HG02678 (cell line): Measurements from ENCODE around the gene ZNF407.
"Not testable (repeated sequence)": the region's sequence is repeated elsewhere in the genome, so short reads cannot be mapped to it uniquely, and the experiment has no call there.

Source experiments
- ATAC-seq: cut with Tn5 transposase; IDR thresholded peaks from one replicate; pipeline ENCODE4 v1.9.1; 2021; ENCODE audit warnings: mild to moderate bottlenecking, moderate library complexity; ENCODE audit not compliant: unreplicated experiment

ZNF407 gene, protein sequence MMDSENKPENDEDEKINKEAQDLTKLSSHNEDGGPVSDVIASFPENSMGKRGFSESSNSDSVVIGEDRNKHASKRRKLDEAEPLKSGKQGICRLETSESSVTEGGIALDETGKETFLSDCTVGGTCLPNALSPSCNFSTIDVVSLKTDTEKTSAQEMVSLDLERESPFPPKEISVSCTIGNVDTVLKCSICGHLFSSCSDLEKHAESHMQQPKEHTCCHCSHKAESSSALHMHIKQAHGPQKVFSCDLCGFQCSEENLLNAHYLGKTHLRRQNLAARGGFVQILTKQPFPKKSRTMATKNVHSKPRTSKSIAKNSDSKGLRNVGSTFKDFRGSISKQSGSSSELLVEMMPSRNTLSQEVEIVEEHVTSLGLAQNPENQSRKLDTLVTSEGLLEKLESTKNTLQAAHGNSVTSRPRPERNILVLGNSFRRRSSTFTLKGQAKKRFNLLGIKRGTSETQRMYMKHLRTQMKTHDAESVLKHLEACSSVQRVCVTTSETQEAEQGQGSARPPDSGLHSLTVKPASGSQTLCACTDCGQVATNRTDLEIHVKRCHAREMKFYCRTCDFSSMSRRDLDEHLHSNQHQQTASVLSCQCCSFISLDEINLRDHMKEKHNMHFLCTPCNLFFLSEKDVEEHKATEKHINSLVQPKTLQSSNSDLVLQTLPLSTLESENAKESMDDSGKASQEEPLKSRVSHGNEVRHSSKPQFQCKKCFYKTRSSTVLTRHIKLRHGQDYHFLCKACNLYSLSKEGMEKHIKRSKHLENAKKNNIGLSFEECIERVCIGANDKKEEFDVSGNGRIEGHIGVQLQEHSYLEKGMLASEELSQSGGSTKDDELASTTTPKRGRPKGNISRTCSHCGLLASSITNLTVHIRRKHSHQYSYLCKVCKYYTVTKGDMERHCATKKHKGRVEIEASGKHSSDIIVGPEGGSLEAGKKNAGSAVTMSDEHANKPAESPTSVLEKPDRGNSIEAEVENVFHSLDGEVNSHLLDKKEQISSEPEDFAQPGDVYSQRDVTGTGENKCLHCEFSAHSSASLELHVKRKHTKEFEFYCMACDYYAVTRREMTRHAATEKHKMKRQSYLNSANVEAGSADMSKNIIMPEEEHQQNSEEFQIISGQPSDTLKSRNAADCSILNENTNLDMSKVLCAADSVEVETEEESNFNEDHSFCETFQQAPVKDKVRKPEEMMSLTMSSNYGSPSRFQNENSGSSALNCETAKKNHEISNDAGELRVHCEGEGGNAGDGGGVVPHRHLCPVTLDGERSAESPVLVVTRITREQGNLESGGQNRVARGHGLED (N-terminal part only)

DNA sequence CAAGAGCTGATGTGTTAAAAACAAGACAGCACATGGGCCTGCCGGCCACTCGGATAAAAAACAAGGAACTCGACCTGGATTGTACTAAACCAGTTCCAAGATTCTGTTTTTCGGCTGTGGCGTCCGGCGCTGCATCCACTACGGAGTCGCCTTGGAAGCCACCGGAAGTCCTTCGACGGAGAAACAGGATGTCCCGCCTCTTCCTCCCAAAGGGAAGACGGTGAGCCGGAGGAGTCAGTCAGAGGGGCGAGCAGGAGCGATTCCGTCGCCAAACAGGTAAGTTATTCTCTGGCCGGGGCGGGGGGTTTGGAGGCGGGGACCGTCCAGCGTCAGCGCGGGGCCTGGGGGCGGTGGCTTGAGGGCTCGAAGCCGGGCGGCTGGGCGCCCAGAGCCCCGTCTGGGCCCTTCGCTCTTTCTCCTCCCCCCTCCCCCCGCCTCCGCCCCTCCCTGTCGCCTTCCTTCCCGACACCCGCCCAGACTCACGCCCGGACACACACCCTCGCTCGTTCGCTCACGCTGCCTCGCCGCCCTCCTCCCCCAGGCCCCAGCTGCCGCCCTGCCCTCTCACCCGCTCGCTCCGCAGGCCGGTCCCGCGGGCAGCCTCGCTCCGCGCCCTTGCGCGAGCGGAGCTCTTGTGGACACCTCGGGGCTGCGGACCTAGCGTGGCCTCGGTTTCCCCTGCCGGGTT, at the start of gene ZNF407:
TSS of gene ZNF407 (plus strand) at position 209 of the 688 bp plus-strand sequence. CDS start 33,150 bp downstream, outside the sequence.
- ATAC-seq, result peak; percentile 74

DNA sequence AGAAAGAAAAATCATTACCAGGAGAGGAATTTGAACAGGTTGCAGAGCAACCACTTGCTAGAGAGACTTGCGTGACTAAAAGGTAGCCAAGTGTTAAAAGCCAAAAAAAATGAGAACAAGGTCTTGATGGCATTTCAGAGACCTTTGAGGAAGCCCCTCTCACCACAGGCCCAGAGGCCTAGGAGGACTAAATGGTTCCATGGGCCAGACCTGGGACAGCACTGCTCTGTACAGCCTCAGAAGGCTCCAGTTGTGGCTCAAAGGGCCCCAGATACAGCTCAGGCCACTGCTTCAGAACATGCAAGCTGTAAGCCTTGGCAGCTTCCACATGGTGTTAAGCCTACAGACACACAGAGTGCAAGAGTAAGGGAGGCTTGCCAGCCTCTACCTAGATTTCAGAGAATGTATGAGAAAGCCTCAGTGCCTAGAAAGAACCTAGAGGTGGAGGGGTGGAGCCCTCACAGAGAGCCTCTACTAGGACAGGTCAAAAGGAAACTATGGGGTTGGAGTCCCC, 48.0 kb upstream of the ZNF407 start:
- ATAC-seq, result no peak

GRCh38 chr18:74550886-74551285, 46.8 kb upstream of the ZNF407 start:
- no peak for ATAC-seq

DNA sequence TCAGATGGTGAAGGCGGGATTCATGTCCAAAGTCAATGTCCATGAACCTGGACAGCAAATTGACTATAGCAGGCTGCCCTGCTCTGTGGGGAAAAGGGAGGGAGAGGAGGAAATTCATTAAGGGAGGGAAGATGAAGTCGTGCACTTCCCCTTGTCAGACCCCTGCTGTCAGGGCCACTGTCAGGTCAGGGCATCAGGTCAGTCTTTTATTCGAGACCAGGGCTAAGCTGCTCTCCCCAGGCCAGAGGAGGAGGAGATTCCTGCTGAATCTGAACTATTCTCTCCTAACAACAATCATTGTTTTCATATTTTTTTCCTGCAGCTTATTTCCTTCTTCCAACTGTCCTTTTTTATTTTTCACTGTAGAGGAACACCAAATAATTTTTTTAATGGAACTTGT, 46.2 kb upstream of the ZNF407 start:
- no peak for ATAC-seq

DNA sequence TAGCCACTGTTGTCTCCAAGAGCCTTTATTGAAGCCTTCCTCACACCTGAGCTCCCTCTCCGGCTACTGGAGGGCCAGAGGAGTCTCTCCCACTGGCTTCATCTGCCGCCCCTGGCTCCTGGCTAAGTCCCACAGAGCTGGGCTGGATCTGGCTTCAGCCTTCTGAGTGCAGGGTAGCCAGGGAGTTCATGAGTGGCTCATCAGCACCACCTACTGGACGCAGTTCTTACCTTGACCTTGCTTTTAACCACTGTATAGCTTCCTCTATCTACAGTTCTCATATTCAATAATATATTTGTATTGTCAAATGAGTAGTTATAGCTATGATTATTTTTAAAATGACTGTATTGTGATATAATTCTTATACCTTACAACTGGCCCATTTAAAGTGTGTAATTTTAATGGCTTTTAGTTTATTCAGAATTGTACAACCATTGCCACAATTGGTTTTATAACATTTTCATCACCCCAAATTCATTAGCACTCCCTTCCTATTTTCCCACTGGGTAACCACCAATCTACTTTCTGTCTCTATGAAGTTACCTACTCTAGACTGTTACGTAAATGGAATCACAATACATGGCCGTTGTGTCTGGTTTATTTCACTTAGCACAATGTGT, 45.6 kb upstream of the ZNF407 start:
- ATAC-seq, result peak; percentile 99

DNA sequence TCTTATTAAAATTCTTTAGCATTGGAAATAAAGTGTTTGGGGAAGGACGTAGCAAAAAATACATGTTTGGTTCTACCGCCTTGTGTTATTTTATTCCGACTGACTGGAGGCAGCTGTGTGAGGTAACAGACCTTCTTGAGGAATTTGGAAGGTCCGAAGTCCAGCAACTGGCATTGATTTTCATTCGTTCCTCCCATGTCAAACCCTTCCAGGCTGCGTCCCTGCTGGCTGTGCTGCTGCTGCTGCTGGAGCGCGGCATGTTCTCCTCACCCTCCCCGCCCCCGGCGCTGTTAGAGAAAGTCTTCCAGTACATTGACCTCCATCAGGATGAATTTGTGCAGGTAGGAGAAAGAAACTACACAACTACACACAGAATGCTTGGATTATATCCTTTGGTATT, 41.5 kb upstream of the ZNF407 start:
- no peak for ATAC-seq

DNA sequence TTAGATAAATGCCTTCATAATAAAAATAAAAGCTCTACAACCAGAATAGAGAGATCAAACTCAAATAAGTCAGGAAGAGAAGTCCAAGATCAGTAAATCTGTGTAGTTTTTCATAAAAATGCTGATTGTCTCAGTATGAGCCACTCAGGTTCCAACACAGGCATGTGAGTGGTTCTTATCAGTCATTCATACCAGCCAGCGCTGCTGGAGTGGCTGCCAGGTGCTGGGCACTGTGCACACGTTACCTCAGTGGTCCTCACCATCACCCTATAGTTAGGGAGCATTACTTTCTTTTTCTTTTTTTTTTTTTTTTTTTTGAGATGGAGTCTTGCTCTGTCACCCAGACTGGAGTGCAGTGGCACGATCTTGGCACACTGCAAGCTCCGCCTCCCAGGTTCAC, 39.6 kb upstream of the ZNF407 start:
- no peak for ATAC-seq

DNA sequence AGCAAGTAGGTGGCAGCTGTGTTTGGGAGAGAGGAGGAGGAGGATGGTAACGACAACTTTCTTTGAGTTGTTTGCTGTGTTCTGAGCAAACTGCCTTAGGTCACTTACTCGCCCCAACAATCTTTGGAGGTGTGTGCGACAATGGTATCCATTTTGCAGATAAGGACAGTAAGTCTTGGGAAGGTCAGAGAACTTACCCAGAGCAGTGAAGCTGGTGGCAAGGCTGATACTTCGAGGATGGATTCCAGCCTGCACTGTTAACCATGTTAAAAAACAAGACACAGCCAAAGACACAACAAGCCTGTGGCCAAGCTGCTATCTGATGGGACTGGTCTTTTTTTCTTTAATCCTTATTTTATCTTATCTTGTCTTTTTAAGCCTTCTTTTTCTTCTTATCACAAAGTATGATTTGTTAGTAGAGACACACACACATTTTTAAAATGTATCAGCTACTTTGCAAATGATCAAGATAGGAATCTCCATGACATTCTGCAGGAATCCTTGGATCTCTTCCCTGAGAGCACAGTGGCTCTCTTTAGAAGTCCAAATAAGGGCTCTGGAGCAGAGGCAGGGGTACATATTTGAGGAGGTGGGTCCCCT, 35.4 kb upstream of the ZNF407 start:
- no peak for ATAC-seq

- ATAC-seq, result no peak
Measured at GRCh38 chr18:74562775-74563174, 34.9 kb upstream of the ZNF407 start.

- no peak for ATAC-seq
Measured at GRCh38 chr18:74563999-74564398, 33.7 kb upstream of the ZNF407 start.

DNA sequence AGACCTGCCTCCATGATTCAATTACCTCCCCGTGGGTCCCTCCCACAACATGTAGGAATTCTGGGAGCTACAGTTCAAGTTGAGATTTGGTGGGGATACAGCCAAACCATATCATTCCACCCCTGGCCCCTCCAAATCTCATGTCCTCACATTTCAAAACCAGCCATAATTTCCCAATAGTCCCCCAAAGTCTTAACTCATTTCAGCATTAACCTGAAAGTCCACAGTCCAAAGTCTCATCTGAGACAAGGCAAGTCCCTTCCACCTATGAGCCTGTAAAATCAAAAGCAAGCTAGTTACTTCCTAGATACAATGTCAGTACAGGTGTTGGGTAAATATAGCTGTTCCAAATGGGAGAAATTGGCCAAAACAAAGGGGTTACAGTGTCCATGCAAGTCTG, 32.5 kb upstream of the ZNF407 start:
- not testable (repeated sequence) for ATAC-seq

GRCh38 chr18:74565993-74566392, 31.7 kb upstream of the ZNF407 start:
- not testable (repeated sequence) for ATAC-seq

DNA sequence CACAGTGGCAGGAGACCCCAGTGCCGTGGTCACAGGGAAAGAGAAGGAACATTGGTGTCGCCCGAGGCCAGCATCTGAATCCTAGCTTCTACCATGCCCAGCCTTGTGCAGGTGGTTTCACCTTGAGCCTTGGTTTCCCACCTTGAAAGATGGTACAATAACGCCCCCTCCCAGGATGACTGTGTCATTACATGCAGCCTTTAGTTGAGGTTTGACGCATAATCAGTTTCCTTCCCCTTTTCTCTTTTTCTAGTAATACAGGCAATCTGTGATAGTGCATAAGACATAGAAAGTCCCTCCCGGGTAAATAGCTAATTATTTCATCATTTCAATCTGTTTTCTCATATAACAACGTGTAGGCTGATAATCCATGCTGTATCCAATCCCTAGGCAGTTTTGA, 29.8 kb upstream of the ZNF407 start:
- no peak for ATAC-seq

DNA sequence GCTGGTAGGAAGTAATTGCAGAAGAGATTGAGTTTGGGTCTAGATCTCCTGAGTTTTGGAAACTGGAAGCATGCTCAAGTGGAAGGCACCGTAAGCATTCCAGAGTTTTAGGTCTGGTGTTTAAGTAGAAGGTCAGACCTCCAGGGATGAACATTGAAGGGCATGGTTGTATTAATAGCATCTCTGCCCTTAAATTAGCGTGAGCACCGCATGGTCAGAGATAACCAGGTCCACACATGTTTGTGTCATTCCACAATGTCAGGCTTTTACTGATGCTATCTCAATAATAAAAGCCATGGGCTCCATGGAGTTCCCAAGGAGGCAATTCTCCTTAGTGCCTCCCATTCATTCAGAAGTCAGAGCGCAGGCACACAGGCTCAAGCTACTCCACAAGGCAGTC, 28.3 kb upstream of the ZNF407 start:
- ATAC-seq, result no peak

GRCh38 chr18:74570266-74570665, 27.4 kb upstream of the ZNF407 start:
- ATAC-seq, result no peak

DNA sequence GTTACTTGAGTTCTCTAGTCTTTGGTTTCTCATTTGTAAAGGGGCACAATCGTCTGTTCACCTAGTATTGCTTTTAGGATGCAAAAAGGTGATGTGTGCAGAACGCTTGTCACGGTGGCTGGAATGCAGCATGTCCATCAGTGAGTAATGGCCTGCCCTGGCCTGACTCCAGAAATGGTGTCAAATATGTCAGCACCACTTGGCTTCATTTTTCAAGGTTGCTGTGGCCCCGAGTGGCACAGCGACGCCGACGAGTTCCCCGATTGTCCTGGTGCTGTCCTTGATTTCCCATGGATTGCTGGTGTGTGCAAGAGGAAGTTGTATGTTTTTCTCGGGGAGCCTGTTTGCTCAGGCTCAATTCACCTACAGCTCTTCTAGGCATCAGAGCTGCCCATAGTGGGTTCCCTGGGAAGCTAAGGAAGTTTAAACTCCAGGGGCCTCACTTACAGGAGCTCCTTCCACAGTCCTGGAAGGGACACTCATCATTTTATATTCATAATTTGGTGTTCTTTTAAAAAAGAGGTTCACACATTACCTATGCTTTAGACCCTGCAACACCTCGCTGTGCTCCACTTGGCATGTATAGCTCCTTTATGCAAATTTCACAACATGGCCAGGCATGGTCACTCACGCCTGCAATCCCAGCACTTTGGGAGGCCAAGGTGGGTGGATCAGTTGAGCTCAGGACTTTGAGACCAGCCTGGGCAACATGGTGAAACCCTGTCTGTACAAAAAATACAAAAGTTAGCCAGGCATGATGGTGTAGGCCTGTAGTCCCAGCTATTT, 25.6 kb upstream of the ZNF407 start:
- ATAC-seq, result no peak

- ATAC-seq, result no peak
Measured at GRCh38 chr18:74573053-74573452, 24.6 kb upstream of the ZNF407 start.

DNA sequence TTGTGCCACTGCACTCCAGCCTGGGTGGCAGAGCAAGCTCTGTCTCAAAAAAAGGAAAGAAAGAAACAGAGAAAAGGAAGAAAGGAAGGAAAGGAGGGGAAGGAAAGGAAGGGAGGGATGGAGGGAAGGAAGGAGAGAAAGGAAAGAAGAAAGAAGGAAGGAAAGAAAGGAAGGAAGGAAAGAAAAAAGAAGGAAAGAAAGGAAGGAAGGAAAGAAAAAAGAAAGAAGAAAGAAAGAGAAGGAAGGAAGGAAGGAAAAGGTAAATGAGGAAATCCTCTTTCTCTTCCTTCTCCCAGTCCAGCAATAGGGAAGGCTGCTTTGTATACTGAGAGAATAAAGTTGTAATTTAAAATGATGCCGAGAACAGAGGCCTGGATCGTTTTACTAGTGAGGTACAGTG, 22.8 kb upstream of the ZNF407 start:
- no peak for ATAC-seq

DNA sequence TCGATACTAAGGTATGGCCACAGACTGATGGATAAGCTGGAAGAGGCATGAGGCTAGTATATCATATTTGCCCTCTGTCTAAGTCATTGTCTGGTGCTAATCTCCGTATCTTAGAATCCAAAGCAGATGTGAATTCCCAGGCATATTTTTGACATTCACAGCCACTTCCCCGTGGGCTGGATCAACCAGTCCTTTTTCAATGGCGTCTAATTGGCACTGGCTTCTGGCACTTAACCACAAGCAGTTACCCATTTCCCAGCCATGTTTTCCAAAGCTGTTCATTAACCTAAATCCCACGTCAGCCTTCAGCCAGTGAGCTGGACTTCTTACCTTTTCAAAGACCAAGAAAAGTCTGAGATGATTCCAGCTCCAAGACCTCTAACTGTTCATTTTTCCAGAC, 20.7 kb upstream of the ZNF407 start:
- ATAC-seq, result no peak
